ENCODE data around the gene DPP6. TPM values are rescaled to one million over a fixed set of nuclear protein-coding genes. Genes with fewer than 3 reads are reported as not detected.
"Not testable (repeated sequence)": the region's sequence is repeated elsewhere in the genome, so short reads cannot be mapped to it uniquely, and the experiment has no call there.

The DPP6 gene
- total RNA-seq, 1 experiment from 2014 or later = not detected

DNA sequence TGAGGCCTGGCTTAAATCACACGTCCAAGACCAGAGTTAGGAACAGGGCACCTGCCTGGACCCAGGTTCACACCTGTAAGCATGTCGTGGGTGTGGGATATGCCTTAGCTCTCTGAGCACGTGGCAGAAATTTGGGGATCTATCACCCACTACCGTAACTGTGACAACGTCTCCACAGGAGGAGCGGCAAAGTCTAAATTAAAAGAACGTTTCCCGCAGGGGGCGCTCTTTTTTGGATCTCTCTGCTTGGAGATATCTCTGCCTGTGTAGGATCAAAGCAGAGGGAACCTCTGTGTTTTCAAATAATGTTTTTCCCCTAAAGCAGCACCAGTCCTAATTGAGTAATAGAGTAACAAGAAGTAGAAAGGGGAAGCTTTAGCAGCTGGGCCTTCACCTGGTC is 43.0 kb downstream of the DPP6 start:
- DNase-seq (ENCODE audit: low read depth, low spot score); POLR2A ChIA-PET; intact Hi-C loops (cut with micrococcal nuclease; ENCODE audit: unreplicated experiment); H3K36me3 ChIP-seq (ENCODE audit: control insufficient read depth, insufficient read depth, low read length); H3K27me3 ChIP-seq (ENCODE audit: control insufficient read depth, insufficient read depth, low read length); H3K4me3 ChIP-seq (ENCODE audit: low read depth in 2 of 2, low read length in 2 of 2); H3K27ac ChIP-seq (ENCODE audit: low read length); H3K4me1 ChIP-seq (ENCODE audit: control insufficient read depth, insufficient read depth, low read length); in situ Hi-C loops (cut with HindIII; ENCODE audit: low pct_unique_long_range_greater_than_20kb, low sequenced_read_pairs); ATAC-seq; H3K9me3 ChIP-seq (ENCODE audit: control insufficient read depth, insufficient read depth, low read depth, low read length); CTCF ChIA-PET; BruUV-seq (replicated peaks): not testable (repeated sequence)

DNA sequence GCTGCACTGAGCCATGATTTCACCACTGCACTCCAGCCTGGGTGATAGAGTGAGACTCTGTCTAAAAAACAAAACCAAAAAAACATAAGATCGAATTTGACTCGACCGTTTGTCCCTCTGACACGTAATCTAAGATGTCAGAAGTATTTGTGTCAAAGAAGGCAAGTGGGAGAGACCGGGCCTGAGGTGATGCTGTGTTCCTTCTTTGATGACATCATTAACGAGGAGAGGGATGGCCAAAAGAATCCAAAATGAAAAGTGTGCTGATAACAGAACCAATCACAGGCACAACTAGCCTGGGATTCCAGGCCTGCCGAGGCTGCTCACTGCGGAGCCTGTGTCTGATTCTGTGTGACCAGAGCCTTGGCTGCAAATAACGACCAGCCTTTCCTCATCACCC is 52.9 kb downstream of the DPP6 start:
- H3K4me1 ChIP-seq (ENCODE audit: control insufficient read depth, insufficient read depth, low read length); ATAC-seq; H3K9me3 ChIP-seq (ENCODE audit: control insufficient read depth, insufficient read depth, low read depth, low read length); in situ Hi-C loops (cut with HindIII; ENCODE audit: low pct_unique_long_range_greater_than_20kb, low sequenced_read_pairs); CTCF ChIA-PET; POLR2A ChIA-PET; H3K27me3 ChIP-seq (ENCODE audit: control insufficient read depth, insufficient read depth, low read length); intact Hi-C loops (cut with micrococcal nuclease; ENCODE audit: unreplicated experiment); H3K27ac ChIP-seq (ENCODE audit: low read length); H3K36me3 ChIP-seq (ENCODE audit: control insufficient read depth, insufficient read depth, low read length); H3K4me3 ChIP-seq (ENCODE audit: low read depth in 2 of 2, low read length in 2 of 2); BruUV-seq (replicated peaks); DNase-seq (ENCODE audit: low read depth, low spot score): not testable (repeated sequence)

DNA sequence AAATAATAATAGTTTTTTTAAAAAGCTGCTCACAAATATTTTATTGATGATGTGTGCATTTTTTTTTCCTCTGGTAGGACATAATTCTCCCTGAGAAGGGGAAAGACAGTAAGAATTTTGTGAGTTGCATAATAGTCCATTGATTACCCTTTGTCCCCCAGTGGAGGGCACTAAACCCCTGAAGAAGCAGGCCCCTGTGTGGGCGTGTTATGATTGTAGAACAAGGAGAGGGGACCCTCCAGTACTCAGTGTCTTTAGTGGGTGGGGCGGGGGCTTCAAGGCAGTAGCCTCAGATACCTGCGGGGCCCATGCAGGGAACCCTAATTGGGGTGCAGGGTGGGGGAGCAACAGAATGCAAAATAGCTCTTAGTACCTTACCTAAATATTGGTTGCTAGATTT is 57.4 kb downstream of the DPP6 start:
- POLR2A ChIA-PET; ATAC-seq; H3K27ac ChIP-seq (ENCODE audit: low read length); BruUV-seq (replicated peaks); H3K27me3 ChIP-seq (ENCODE audit: control insufficient read depth, insufficient read depth, low read length); H3K4me1 ChIP-seq (ENCODE audit: control insufficient read depth, insufficient read depth, low read length); H3K4me3 ChIP-seq (ENCODE audit: low read depth in 2 of 2, low read length in 2 of 2); in situ Hi-C loops (cut with HindIII; ENCODE audit: low pct_unique_long_range_greater_than_20kb, low sequenced_read_pairs); H3K36me3 ChIP-seq (ENCODE audit: control insufficient read depth, insufficient read depth, low read length); intact Hi-C loops (cut with micrococcal nuclease; ENCODE audit: unreplicated experiment); DNase-seq (ENCODE audit: low read depth, low spot score); CTCF ChIA-PET; H3K9me3 ChIP-seq (ENCODE audit: control insufficient read depth, insufficient read depth, low read depth, low read length): not testable (repeated sequence)

DNA sequence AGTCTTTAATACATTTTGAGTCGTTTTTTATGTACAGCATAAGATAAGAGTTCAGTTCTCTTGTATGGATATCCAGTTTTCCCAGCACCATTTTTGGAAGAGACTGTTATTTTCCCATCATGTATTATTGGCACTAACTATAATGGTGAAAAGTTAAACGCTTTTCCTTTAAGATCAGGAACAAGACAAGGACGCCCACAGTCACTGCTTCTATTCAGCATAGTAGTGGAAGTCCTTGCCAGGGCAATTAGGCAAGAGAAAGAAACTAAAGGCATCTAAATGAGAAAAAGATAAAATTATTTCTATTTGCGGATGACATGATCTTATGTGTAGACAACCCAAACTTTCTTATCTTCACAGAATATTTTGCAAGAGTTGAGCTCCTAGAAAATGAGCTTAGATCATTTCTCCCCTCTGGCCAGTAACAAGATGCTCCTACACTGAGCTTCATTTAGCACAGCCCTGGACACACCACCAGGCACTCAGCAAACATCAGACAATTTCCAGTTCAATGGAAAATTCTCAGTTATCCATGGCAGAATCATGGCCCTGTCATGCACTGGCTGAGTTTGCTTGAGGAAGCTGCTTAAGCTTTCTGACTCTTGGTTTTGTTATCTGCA is 61.6 kb downstream of the DPP6 start:
- BruUV-seq (replicated peaks); intact Hi-C loops (cut with micrococcal nuclease; ENCODE audit: unreplicated experiment); ATAC-seq; H3K36me3 ChIP-seq (ENCODE audit: control insufficient read depth, insufficient read depth, low read length); CTCF ChIA-PET; H3K4me3 ChIP-seq (ENCODE audit: low read depth in 2 of 2, low read length in 2 of 2); DNase-seq (ENCODE audit: low read depth, low spot score); H3K4me1 ChIP-seq (ENCODE audit: control insufficient read depth, insufficient read depth, low read length); POLR2A ChIA-PET; in situ Hi-C loops (cut with HindIII; ENCODE audit: low pct_unique_long_range_greater_than_20kb, low sequenced_read_pairs); H3K9me3 ChIP-seq (ENCODE audit: control insufficient read depth, insufficient read depth, low read depth, low read length); H3K27ac ChIP-seq (ENCODE audit: low read length); H3K27me3 ChIP-seq (ENCODE audit: control insufficient read depth, insufficient read depth, low read length): not testable (repeated sequence)

DNA sequence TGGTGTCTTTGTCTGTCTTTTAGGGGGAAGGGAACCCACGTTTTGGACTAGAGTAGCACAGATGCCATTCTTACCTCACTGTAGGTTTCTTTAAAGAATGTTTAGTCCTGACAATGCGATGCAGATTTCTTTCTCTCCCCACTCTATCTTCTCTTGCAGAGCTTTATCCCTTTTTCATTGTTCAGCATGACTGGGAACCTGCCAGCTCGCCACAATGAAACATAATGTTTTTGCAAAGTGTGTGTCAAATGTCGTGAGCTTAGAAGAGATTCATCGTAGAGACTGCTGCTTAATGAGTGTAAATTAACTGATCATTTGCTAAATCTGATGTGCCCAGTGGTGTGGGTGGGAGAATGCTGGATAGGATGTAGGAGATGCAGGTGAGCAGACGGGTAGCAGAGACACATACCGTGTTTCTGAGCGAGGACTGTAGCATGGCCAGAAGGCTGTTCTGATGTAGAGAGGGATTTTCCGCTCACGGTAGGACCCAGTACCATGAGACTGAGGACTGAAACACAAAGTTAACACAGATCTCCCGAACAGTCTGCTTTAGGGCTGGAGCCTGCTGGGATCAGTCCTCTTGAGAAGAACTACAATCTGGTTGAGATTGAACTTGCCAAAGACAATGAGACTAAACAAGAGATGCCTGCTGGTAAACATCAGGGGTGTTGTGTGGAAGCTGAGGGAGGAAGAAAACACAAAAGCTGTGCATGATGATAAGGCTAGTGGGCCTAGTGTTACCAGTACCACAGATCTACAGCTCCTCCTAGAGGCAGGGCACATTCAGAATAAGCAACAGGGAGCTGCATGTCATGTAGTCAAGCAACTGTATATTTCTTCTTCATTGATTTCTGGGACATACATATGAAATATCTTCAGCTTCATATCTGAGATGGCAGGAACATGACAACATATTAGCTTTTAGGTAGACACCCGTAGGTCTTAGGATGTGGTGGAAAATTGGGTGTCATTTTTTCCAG is 65.5 kb downstream of the DPP6 start:
- H3K27me3 ChIP-seq (ENCODE audit: control insufficient read depth, insufficient read depth, low read length); in situ Hi-C loops (cut with HindIII; ENCODE audit: low pct_unique_long_range_greater_than_20kb, low sequenced_read_pairs); H3K4me1 ChIP-seq (ENCODE audit: control insufficient read depth, insufficient read depth, low read length); H3K36me3 ChIP-seq (ENCODE audit: control insufficient read depth, insufficient read depth, low read length); H3K4me3 ChIP-seq (ENCODE audit: low read depth in 2 of 2, low read length in 2 of 2); intact Hi-C loops (cut with micrococcal nuclease; ENCODE audit: unreplicated experiment); ATAC-seq; H3K27ac ChIP-seq (ENCODE audit: low read length); H3K9me3 ChIP-seq (ENCODE audit: control insufficient read depth, insufficient read depth, low read depth, low read length); BruUV-seq (replicated peaks); CTCF ChIA-PET; POLR2A ChIA-PET; DNase-seq (ENCODE audit: low read depth, low spot score): not testable (repeated sequence)

DNA sequence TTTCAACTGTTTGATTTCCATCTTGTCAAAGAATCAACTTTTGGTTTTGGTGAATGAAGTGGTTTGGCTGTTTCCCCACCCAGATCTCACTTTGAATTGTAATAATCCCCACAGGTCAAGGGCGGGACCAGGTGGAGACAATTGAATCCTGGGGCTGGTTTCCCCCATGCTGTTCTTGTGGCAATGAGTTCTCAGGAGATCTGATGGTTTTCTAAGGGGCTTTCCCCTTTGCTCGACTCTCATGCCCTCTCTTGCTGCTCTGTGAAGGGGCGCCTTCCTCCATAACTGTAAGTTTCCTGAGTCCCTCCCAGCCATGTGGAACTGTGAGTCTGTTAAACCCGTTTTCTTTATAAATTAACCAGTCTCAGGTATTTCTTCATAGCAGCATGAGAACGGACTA is 68.6 kb downstream of the DPP6 start:
- intact Hi-C loops (cut with micrococcal nuclease; ENCODE audit: unreplicated experiment); H3K4me1 ChIP-seq (ENCODE audit: control insufficient read depth, insufficient read depth, low read length); H3K27me3 ChIP-seq (ENCODE audit: control insufficient read depth, insufficient read depth, low read length); ATAC-seq; H3K27ac ChIP-seq (ENCODE audit: low read length); in situ Hi-C loops (cut with HindIII; ENCODE audit: low pct_unique_long_range_greater_than_20kb, low sequenced_read_pairs); BruUV-seq (replicated peaks); H3K36me3 ChIP-seq (ENCODE audit: control insufficient read depth, insufficient read depth, low read length); H3K9me3 ChIP-seq (ENCODE audit: control insufficient read depth, insufficient read depth, low read depth, low read length); H3K4me3 ChIP-seq (ENCODE audit: low read depth in 2 of 2, low read length in 2 of 2); DNase-seq (ENCODE audit: low read depth, low spot score); CTCF ChIA-PET; POLR2A ChIA-PET: not testable (repeated sequence)

DNA sequence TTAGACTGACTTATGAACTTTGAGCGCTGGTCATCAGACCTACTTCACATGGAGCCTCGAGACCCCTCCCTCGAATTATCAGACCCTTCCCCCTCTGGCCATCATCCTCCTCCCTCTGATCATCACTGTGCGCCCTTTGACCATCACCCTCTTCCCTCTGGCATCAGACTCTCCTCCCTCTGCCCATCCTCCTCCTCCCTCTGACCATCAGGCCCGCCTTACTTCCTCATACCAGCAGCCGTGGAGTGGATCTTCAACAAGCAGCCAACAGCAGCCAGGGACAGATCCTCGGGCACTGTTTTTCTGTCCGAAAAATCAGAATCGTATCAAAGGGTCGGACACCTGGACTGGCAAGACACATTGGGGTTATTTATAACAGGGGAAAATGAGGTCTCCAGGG is 70.5 kb downstream of the DPP6 start:
- H3K4me1 ChIP-seq (ENCODE audit: control insufficient read depth, insufficient read depth, low read length); H3K36me3 ChIP-seq (ENCODE audit: control insufficient read depth, insufficient read depth, low read length); BruUV-seq (replicated peaks); CTCF ChIA-PET; H3K27me3 ChIP-seq (ENCODE audit: control insufficient read depth, insufficient read depth, low read length); ATAC-seq; in situ Hi-C loops (cut with HindIII; ENCODE audit: low pct_unique_long_range_greater_than_20kb, low sequenced_read_pairs); H3K9me3 ChIP-seq (ENCODE audit: control insufficient read depth, insufficient read depth, low read depth, low read length); H3K27ac ChIP-seq (ENCODE audit: low read length); intact Hi-C loops (cut with micrococcal nuclease; ENCODE audit: unreplicated experiment); DNase-seq (ENCODE audit: low read depth, low spot score); POLR2A ChIA-PET; H3K4me3 ChIP-seq (ENCODE audit: low read depth in 2 of 2, low read length in 2 of 2): not testable (repeated sequence)

All from Panc1 (cell line).